ENCODE measurements around the gene PTAFR.

DNA sequence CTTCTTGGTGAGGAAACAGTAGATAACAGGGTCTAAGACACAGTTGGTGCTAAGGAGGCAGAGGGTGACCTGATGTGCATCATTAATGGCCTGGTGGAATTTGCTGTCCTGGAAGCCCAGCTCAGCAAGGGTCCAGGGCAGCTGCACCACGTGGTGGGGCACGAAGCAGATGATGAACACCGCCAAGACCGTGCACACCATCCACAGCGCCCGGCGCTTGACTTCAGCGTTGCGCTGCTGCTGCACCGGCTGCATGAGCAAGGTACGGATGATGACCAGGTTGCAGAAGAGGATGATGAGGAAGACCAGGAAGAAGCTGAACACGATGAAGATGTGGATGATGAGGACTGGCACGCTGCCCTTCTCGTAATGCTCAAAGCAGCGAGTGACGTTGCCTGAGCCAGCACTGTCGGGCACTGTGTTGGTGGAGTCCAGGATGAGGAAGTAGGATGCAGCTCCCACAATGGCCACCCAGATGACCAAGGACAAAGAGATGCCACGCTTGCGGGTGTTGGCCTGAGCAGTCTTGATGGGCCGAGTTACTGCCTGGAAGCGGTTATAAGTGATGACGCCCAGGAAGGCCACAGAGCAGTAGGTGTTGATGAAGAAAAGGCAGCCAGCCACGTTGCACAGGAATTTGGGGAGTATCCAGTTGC lies 26.2 kb downstream of the PTAFR start:
- TF ChIP-seq, protein P1, sequence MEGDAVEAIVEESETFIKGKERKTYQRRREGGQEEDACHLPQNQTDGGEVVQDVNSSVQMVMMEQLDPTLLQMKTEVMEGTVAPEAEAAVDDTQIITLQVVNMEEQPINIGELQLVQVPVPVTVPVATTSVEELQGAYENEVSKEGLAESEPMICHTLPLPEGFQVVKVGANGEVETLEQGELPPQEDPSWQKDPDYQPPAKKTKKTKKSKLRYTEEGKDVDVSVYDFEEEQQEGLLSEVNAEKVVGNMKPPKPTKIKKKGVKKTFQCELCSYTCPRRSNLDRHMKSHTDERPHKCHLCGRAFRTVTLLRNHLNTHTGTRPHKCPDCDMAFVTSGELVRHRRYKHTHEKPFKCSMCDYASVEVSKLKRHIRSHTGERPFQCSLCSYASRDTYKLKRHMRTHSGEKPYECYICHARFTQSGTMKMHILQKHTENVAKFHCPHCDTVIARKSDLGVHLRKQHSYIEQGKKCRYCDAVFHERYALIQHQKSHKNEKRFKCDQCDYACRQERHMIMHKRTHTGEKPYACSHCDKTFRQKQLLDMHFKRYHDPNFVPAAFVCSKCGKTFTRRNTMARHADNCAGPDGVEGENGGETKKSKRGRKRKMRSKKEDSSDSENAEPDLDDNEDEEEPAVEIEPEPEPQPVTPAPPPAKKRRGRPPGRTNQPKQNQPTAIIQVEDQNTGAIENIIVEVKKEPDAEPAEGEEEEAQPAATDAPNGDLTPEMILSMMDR (IDR thresholded peaks at IDR 0.05), result no peak
- TF ChIP-seq POLR2A (IDR thresholded peaks at IDR 0.05), result no peak

Measured in uterus (tissue), 2 donors.